SK-N-MC (cell line): Measurements from ENCODE around the gene B4GALNT1.

Experiments used
- EZH2 ChIP-seq: fragments of 200-600 bp; sonication (generic); IDR thresholded peaks from one replicate; pipeline ENCODE4 v1.6.1; 2017; ENCODE audit warnings: antibody characterized with exemption
- POLR2AphosphoS5 ChIP-seq: IDR thresholded peaks from 2 replicates; pipeline ENCODE4 v1.6.1; 2012; ENCODE audit warnings: mild to moderate bottlenecking, low read depth, low read length, borderline replicate concordance

- TF ChIP-seq POLR2AphosphoS5 = no peak
- TF ChIP-seq EZH2 = no peak
Measured at GRCh38 chr12:57576613-57577160, 56.3 kb downstream of the B4GALNT1 start.
